OCI-LY3 (cell line): Measurements from ENCODE around the gene PRICKLE2.

Experiments used
- EZH2phosphoT487 ChIP-seq: fragments of 200-600 bp; shearing (Covaris generic); IDR thresholded peaks from 2 replicates; pipeline ENCODE4 v1.6.1; 2018; ENCODE audit warnings: antibody characterized with exemption, mixed run types, low read depth
- TF ChIP-seq, protein P1 (sequence below): fragments of 200-600, 300-600 bp; sonication (generic); IDR thresholded peaks from 2 replicates; pipeline ENCODE4 v1.5.1; 2014; ENCODE audit warnings: antibody characterized with exemption, low read length, low read depth

DNA sequence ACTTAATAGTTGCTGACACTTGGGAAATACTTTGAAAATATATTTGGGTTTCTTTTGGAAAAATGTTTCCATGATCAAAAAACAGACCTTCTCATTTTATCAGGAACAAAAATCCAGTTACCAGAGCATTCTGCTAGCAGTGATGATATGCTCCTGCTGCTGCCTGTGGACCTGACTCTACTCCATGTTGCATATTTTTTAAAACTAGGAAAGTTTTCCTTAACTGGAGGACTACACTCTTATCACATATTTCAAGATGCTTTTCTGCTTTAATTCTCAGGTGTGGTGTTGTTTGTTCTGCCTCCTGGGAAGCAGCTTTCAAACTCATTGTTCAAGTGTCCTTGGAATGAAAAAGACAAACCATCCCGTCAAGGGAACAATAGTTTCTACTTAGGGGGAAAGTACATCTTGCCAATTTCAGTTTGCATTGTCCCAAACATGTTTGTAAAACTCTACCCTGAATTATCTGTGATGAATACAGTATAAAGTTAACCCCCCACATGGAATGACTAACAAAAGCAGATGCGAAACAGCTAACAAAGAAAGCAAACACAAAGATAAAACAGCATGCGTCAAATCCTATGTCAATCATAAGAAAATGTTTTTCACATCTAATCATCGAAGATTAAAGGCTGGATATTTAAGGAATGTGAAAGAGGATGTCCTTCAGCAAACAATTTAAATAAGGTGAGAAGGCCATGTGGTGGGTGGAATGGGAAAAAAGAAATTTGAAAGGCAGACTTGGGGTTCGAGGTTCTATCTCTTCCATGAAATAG lies 161.9 kb downstream of the PRICKLE2 start:
- TF ChIP-seq, protein P1, sequence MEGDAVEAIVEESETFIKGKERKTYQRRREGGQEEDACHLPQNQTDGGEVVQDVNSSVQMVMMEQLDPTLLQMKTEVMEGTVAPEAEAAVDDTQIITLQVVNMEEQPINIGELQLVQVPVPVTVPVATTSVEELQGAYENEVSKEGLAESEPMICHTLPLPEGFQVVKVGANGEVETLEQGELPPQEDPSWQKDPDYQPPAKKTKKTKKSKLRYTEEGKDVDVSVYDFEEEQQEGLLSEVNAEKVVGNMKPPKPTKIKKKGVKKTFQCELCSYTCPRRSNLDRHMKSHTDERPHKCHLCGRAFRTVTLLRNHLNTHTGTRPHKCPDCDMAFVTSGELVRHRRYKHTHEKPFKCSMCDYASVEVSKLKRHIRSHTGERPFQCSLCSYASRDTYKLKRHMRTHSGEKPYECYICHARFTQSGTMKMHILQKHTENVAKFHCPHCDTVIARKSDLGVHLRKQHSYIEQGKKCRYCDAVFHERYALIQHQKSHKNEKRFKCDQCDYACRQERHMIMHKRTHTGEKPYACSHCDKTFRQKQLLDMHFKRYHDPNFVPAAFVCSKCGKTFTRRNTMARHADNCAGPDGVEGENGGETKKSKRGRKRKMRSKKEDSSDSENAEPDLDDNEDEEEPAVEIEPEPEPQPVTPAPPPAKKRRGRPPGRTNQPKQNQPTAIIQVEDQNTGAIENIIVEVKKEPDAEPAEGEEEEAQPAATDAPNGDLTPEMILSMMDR = no peak
- TF ChIP-seq EZH2phosphoT487 = no peak
